Osteoblast (primary cell): ENCODE data around the gene SMARCB1. TPM values are rescaled to one million over a fixed set of nuclear protein-coding genes. Genes with fewer than 3 reads are reported as not detected.

Experiments
- DNase-seq: peaks from one replicate; pipeline ENCODE4 v3.0.0; 2011; ENCODE audit warnings: low spot score, mixed read lengths; ENCODE audit not compliant: insufficient read length; ENCODE audit errors: missing footprints
- H2AFZ ChIP-seq: 2 replicates; pipeline ENCODE4 v1.6.0; 2011; ENCODE audit warnings: mild to moderate bottlenecking, low read length
- H3K27ac ChIP-seq: 2 replicates; pipeline ENCODE4 v1.5.1; 2011; ENCODE audit warnings: mild to moderate bottlenecking, low read depth, low read length, moderate library complexity
- H3K27me3 ChIP-seq: 2 replicates; pipeline ENCODE4 v1.6.0; 2012; ENCODE audit warnings: mild to moderate bottlenecking, control low read depth, inconsistent platforms, low read length, moderate library complexity; ENCODE audit not compliant: insufficient read depth
- H3K36me3 ChIP-seq: 2 replicates; pipeline ENCODE4 v1.5.1; 2011; ENCODE audit warnings: mild to moderate bottlenecking, low read length, control low read depth, moderate library complexity; ENCODE audit not compliant: insufficient read depth
- H3K4me1 ChIP-seq: 2 replicates; pipeline ENCODE4 v1.5.1; 2011; ENCODE audit warnings: mild to moderate bottlenecking, low read length, control low read depth, moderate library complexity; ENCODE audit not compliant: insufficient read depth
- H3K4me2 ChIP-seq: 2 replicates; pipeline ENCODE4 v1.6.0; 2011; ENCODE audit warnings: mild to moderate bottlenecking, low read length; ENCODE audit not compliant: insufficient read depth
- H3K4me3 ChIP-seq: fragments of 200-600 bp; sonication (generic); 3 replicates; pipeline ENCODE4 v1.5.1; 2012; ENCODE audit warnings: mild to moderate bottlenecking, low read length, inconsistent platforms; ENCODE audit not compliant: insufficient read depth
- H3K79me2 ChIP-seq: 2 replicates; pipeline ENCODE4 v1.6.0; 2012; ENCODE audit warnings: mild to moderate bottlenecking, low read length, control low read depth, inconsistent platforms; ENCODE audit not compliant: insufficient read depth
- H3K9me3 ChIP-seq: 2 replicates; pipeline ENCODE4 v1.5.1; 2011; ENCODE audit warnings: low read depth, low read length, control low read depth
- H4K20me1 ChIP-seq: 2 replicates; pipeline ENCODE4 v1.6.0; 2012; ENCODE audit warnings: mild to moderate bottlenecking, low read length, control low read depth; ENCODE audit not compliant: insufficient read depth
- total RNA-seq: library from RNA; depleted of rRNA; stranded (reverse); fragments of >200 nt; gene quantifications from 2 replicates; pipeline ENCODE4 v1.2.3, GENCODE V29; 2012
- TF ChIP-seq, protein P1 (sequence below): IDR thresholded peaks from 2 replicates; pipeline ENCODE4 v1.5.1; 2011; ENCODE audit warnings: mild to moderate bottlenecking, low read depth, low read length, moderate library complexity; ENCODE audit errors: extremely low read depth

SMARCB1 gene
- total RNA-seq, 1 donor: 49.2 TPM

DNA sequence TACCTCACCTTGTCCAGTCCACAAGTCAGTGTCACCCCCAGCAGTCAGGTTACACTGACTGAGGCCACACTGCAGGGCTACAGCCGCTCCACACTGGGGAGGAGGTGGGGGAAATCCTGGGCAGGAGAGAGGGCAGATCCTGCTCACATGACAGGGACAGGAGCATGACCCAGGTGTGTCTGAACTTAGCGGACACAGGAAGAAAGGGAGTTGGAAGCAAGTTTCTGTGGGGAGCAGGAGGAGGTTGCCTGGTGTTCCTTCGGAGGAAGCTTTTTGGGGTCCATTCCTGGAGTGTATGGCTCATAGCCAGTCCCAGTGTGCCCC is 8.2 kb upstream of the SMARCB1 start:
- H3K4me1 ChIP-seq: peaks cover 22% of the 10 kb centered on the region
- H2AFZ ChIP-seq: no peak overlapping the region
- peaks cover 6% of the 10 kb centered on the region for H3K27me3 ChIP-seq
- H3K79me2 ChIP-seq: no peaks in the 10 kb centered on the region
- H3K4me3 ChIP-seq: no peak overlapping the region
- H3K36me3 ChIP-seq: no peaks in the 10 kb centered on the region
- DNase-seq: peak; percentile 54
- H3K27ac ChIP-seq: no peak overlapping the region
- no peak overlapping the region for H3K4me2 ChIP-seq
- H3K9me3 ChIP-seq: no peaks in the 10 kb centered on the region
- TF ChIP-seq, protein P1, sequence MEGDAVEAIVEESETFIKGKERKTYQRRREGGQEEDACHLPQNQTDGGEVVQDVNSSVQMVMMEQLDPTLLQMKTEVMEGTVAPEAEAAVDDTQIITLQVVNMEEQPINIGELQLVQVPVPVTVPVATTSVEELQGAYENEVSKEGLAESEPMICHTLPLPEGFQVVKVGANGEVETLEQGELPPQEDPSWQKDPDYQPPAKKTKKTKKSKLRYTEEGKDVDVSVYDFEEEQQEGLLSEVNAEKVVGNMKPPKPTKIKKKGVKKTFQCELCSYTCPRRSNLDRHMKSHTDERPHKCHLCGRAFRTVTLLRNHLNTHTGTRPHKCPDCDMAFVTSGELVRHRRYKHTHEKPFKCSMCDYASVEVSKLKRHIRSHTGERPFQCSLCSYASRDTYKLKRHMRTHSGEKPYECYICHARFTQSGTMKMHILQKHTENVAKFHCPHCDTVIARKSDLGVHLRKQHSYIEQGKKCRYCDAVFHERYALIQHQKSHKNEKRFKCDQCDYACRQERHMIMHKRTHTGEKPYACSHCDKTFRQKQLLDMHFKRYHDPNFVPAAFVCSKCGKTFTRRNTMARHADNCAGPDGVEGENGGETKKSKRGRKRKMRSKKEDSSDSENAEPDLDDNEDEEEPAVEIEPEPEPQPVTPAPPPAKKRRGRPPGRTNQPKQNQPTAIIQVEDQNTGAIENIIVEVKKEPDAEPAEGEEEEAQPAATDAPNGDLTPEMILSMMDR: no peak
- H4K20me1 ChIP-seq: no peaks in the 10 kb centered on the region

DNA sequence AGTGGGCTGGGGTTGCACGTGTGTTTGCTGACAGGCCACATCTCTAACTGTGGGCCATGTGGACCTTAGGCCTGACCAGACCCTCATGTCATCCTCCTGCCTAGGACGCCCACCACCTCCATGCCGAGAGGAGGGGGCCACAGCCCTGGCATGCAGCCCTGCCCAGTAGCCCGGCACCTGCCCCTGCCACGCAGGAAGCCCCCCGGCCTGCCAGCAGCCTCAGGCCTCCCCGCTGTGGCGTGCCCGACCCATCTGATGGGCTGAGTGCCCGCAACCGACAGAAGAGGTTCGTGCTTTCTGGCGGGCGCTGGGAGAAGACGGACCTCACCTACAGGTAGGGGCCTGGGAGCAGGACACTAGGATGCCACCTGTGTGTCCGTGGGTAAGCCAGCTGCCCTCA is 7.7 kb upstream of the SMARCB1 start:
- DNase-seq: peak; percentile 75
- peaks cover 27% of the 10 kb centered on the region for H3K4me1 ChIP-seq
- no peaks in the 10 kb centered on the region for H3K36me3 ChIP-seq
- H3K79me2 ChIP-seq: no peaks in the 10 kb centered on the region
- TF ChIP-seq, protein P1: no peak
- H2AFZ ChIP-seq: no peak overlapping the region
- H3K4me2 ChIP-seq: no peak overlapping the region
- H3K27ac ChIP-seq: no peak overlapping the region
- no peaks in the 10 kb centered on the region for H4K20me1 ChIP-seq
- H3K27me3 ChIP-seq: peaks cover under 1% of the 10 kb centered on the region
- H3K4me3 ChIP-seq: no peak overlapping the region
- no peaks in the 10 kb centered on the region for H3K9me3 ChIP-seq

DNA sequence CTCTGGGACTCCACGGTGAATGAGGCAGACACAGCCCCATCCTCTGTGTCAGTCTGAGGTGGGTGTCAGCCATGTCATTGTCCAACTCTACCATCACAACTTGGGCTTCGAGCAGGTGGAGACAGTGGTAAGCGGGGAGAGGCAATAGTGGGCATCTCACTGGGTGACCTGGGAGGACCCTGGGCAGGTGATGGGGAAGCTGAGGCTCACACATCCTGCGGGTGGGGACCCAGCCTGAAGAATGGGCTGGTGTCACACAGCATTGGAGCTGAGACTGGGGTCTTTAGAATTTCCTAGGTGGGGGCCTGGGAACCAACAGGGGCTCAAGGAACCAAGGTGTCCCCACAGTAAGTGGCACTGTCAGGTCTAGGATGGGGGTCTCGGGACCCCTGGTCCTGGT is 7.0 kb upstream of the SMARCB1 start:
- H2AFZ ChIP-seq: no peak overlapping the region
- H4K20me1 ChIP-seq: no peaks in the 10 kb centered on the region
- H3K4me2 ChIP-seq: no peak overlapping the region
- H3K27me3 ChIP-seq: no peaks in the 10 kb centered on the region
- no peaks in the 10 kb centered on the region for H3K79me2 ChIP-seq
- no peak overlapping the region for H3K4me3 ChIP-seq
- H3K36me3 ChIP-seq: no peaks in the 10 kb centered on the region
- peak; percentile 72 for DNase-seq
- no peak overlapping the region for H3K27ac ChIP-seq
- H3K4me1 ChIP-seq: peaks cover 29% of the 10 kb centered on the region
- no peaks in the 10 kb centered on the region for H3K9me3 ChIP-seq
- TF ChIP-seq, protein P1: no peak

DNA sequence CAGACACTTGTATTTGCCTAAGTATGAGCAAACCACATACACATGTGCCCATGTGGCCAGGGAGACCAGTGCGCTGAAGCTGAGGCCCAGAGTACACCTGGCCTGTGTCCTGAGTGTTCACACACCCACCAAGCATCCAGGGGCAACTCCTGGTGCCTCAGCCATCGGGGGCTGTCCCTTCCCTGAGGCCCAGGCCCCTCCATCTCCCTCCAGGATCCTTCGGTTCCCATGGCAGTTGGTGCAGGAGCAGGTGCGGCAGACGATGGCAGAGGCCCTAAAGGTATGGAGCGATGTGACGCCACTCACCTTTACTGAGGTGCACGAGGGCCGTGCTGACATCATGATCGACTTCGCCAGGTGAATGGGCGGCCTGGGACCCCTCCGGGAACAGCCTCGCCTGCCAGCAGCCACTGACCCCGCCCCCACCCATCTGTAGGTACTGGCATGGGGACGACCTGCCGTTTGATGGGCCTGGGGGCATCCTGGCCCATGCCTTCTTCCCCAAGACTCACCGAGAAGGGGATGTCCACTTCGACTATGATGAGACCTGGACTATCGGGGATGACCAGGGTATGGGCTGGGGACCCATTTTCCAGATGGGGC is 6.5 kb upstream of the SMARCB1 start:
- Histone ChIP-seq H2AFZ (no peak overlapping the region), H4K20me1 (no peaks in the 10 kb centered on the region), H3K27me3 (no peaks in the 10 kb centered on the region), H3K4me2 (no peak overlapping the region), H3K4me1 (peaks cover 25% of the 10 kb centered on the region), H3K9me3 (no peaks in the 10 kb centered on the region), H3K27ac (no peak overlapping the region), H3K4me3 (no peak overlapping the region), H3K36me3 (no peaks in the 10 kb centered on the region), H3K79me2 (no peaks in the 10 kb centered on the region)
- TF ChIP-seq, protein P1: no peak
- DNase-seq: peak; percentile 79
